Left lobe of liver (tissue), 2 donors: Measurements from ENCODE around the gene C6orf141. TPM values are rescaled to one million over a fixed set of nuclear protein-coding genes. Genes with fewer than 3 reads are reported as not detected.
A peak's percentile ranks its signal among the peaks of the same experiment; 100 is the strongest.

Experiments used
- ATAC-seq: fragments of 200-7000 bp; cut with Tn5 transposase; one replicate; pipeline ENCODE4 v1.9.1; 2020; ENCODE audit warnings: mild to moderate bottlenecking, moderate library complexity
- DNase-seq: peaks from one replicate; pipeline ENCODE4 v3.0.0-alpha.2; 2020; ENCODE audit warnings: low spot score
- total RNA-seq: library from RNA; stranded (reverse); gene quantifications from one replicate; pipeline ENCODE4 v1.2.1, GENCODE V29; 2021
- donor health status: DM: no; HTN: no; CAD: no; lungs with moderate emphysema.
- donor health status: DM: no; HTN: yes; CAD: no.

C6orf141 gene
- total RNA-seq: 0.48 TPM

- ATAC-seq: peak; percentile 91
- peak; percentile 56 for DNase-seq
These were observed at the start of gene C6orf141 for GRCh38 chr6:49550492-49551077. Gene C6orf141, plus strand, starts transcription at chr6:49550668. Its CDS starts 125 bp downstream, at chr6:49550793.

- DNase-seq (no peak), ATAC-seq (no peak)
These were observed 45.8 kb upstream of the C6orf141 start for GRCh38 chr6:49504666-49505065.

- peak; percentile 57 for ATAC-seq
These were observed 43.8 kb upstream of the C6orf141 start for GRCh38 chr6:49506569-49507111.

GRCh38 chr6:49509342-49509741 is 41.1 kb upstream of the C6orf141 start:
- ATAC-seq: no peak
- no peak for DNase-seq

More at GRCh38 chr6:49506569-49507111, 43.8 kb upstream of the C6orf141 start:
- DNase-seq: no peak

GRCh38 chr6:49513153-49513989 is 37.1 kb upstream of the C6orf141 start:
- peak; percentile 81 for ATAC-seq

GRCh38 chr6:49514571-49515484 is 35.6 kb upstream of the C6orf141 start:
- DNase-seq (no peak), ATAC-seq (peak; percentile 42)

More at GRCh38 chr6:49513153-49513989, 37.1 kb upstream of the C6orf141 start:
- no peak for DNase-seq

- no peak for DNase-seq
- no peak for ATAC-seq
These were observed 34.9 kb upstream of the C6orf141 start for GRCh38 chr6:49515485-49516146.

- no peak for ATAC-seq
- DNase-seq: no peak
These were observed 34.3 kb upstream of the C6orf141 start for GRCh38 chr6:49516147-49516505.

- ATAC-seq: no peak
- no peak for DNase-seq
These were observed 32.5 kb upstream of the C6orf141 start for GRCh38 chr6:49517919-49518318.

- no peak for ATAC-seq
- DNase-seq: no peak
These were observed 30.8 kb upstream of the C6orf141 start for GRCh38 chr6:49519660-49520059.

- ATAC-seq: peak; percentile 71
These were observed 27.5 kb upstream of the C6orf141 start for GRCh38 chr6:49522710-49523593.

GRCh38 chr6:49523901-49524300 is 26.6 kb upstream of the C6orf141 start:
- peak; percentile 52 for DNase-seq
- peak; percentile 22 for ATAC-seq

More at GRCh38 chr6:49522710-49523593, 27.5 kb upstream of the C6orf141 start:
- peak; percentile 68 for DNase-seq

- peak; percentile 71 for DNase-seq
- ATAC-seq: peak; percentile 34
These were observed 25.9 kb upstream of the C6orf141 start for GRCh38 chr6:49524541-49524940.

- DNase-seq (peak; percentile 55), ATAC-seq (peak; percentile 39)
These were observed 23.9 kb upstream of the C6orf141 start for GRCh38 chr6:49526598-49526997.

GRCh38 chr6:49527320-49527719 is 23.1 kb upstream of the C6orf141 start:
- peak; percentile 55 for DNase-seq
- ATAC-seq: peak; percentile 53

- DNase-seq: no peak
- no peak for ATAC-seq
These were observed 21.9 kb upstream of the C6orf141 start for GRCh38 chr6:49528571-49528970.

GRCh38 chr6:49530141-49530776 is 20.2 kb upstream of the C6orf141 start:
- DNase-seq: no peak
- no peak for ATAC-seq

- ATAC-seq: peak; percentile 93
- no peak for DNase-seq
These were observed 18.5 kb upstream of the C6orf141 start for GRCh38 chr6:49531774-49532569.
